Parathyroid adenoma (tissue), 2 donors: ENCODE measurements around the gene TGFBR2.

Experiments used
- H2AFZ ChIP-seq: fragments of 300-600 bp; sonication (generic); one replicate; pipeline ENCODE4 v1.7.0; 2017; ENCODE audit warnings: antibody characterized with exemption, mild to moderate bottlenecking
- H3K27ac ChIP-seq: fragments of 300-600 bp; sonication (generic); one replicate; pipeline ENCODE4 v1.7.0; 2017
- H3K27me3 ChIP-seq: fragments of 300-600 bp; sonication (generic); one replicate; pipeline ENCODE4 v1.7.0; 2017; ENCODE audit warnings: low read length; ENCODE audit not compliant: control insufficient read depth, insufficient read depth
- H3K36me3 ChIP-seq: fragments of 300-600 bp; sonication (generic); one replicate; pipeline ENCODE4 v1.7.0; 2017; ENCODE audit warnings: low read length; ENCODE audit not compliant: control insufficient read depth, insufficient read depth
- H3K4me1 ChIP-seq: fragments of 300-600 bp; sonication (generic); one replicate; pipeline ENCODE4 v1.7.0; 2017; ENCODE audit warnings: control low read depth
- H3K4me2 ChIP-seq: fragments of 300-600 bp; sonication (generic); one replicate; pipeline ENCODE4 v1.7.0; 2017; ENCODE audit warnings: low read length
- H3K4me3 ChIP-seq: fragments of 300-600 bp; sonication (generic); one replicate; pipeline ENCODE4 v1.7.0; 2017; ENCODE audit warnings: low read depth, low read length
- H3K79me2 ChIP-seq: fragments of 300-600 bp; sonication (generic); one replicate; pipeline ENCODE4 v1.7.0; 2017; ENCODE audit warnings: control low read depth
- H3K9ac ChIP-seq: fragments of 300-600 bp; sonication (generic); one replicate; pipeline ENCODE4 v1.7.0; 2017; ENCODE audit warnings: mild to moderate bottlenecking
- H3K9me3 ChIP-seq: fragments of 300-600 bp; sonication (generic); one replicate; pipeline ENCODE4 v1.7.0; 2017; ENCODE audit warnings: low read length; ENCODE audit not compliant: control insufficient read depth
- TF ChIP-seq, protein P1 (sequence below): fragments of 300-600 bp; sonication (generic); IDR thresholded peaks from one replicate; pipeline ENCODE4 v1.7.0; 2017; ENCODE audit warnings: antibody characterized with exemption, mild to moderate bottlenecking
- donor health status: primary hyperparathyroidism.

The TGFBR2 gene

DNA sequence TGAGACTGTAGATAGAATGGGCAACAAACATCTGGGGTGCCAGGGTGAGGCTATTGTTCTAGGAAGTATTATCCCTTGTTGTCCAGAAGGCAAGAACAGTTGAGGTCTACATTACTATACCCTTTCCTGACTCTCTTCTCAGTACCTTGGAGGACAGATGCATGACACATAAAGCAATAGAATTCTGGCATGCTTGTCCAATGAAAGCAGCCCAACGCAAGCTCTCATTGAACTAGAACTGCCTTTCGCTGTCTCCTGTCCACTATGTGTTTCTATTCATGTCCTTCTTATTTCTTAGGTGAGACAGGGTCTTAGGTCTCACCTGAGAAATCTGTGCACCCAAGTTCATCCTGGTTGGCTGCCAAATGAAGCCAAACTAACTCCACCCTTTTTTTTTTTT is 68.6 kb downstream of the TGFBR2 start:
- no peak overlapping the region for H3K9ac ChIP-seq
- no peaks in the 10 kb centered on the region for H3K36me3 ChIP-seq
- no peaks in the 10 kb centered on the region for H3K9me3 ChIP-seq
- H3K27me3 ChIP-seq = no peaks in the 10 kb centered on the region
- no peaks in the 10 kb centered on the region for H3K79me2 ChIP-seq
- H3K4me2 ChIP-seq = no peak overlapping the region
- H3K4me1 ChIP-seq = no peaks in the 10 kb centered on the region
- TF ChIP-seq, protein P1, sequence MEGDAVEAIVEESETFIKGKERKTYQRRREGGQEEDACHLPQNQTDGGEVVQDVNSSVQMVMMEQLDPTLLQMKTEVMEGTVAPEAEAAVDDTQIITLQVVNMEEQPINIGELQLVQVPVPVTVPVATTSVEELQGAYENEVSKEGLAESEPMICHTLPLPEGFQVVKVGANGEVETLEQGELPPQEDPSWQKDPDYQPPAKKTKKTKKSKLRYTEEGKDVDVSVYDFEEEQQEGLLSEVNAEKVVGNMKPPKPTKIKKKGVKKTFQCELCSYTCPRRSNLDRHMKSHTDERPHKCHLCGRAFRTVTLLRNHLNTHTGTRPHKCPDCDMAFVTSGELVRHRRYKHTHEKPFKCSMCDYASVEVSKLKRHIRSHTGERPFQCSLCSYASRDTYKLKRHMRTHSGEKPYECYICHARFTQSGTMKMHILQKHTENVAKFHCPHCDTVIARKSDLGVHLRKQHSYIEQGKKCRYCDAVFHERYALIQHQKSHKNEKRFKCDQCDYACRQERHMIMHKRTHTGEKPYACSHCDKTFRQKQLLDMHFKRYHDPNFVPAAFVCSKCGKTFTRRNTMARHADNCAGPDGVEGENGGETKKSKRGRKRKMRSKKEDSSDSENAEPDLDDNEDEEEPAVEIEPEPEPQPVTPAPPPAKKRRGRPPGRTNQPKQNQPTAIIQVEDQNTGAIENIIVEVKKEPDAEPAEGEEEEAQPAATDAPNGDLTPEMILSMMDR = no peak
- no peak overlapping the region for H3K27ac ChIP-seq
- no peak overlapping the region for H3K4me3 ChIP-seq
- no peak overlapping the region for H2AFZ ChIP-seq

DNA sequence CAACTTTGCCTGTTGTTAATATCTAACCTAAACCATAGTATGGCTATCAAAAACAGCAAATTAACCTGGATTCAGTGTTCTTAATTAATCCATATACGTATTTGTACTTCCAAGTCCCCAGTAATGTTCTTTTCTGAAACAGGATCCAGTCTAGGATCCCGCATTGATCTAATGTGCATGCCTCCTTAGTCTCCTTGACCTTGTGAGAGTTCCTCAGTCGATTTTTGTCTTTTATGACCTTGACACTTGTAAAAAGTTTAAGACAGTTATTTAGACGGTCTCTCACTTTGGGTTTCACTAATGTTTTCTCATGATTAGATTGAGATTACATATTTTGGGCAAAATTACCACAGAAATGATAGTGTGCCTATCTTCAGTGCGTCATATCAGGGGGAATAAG is 69.4 kb downstream of the TGFBR2 start:
- Histone ChIP-seq H3K9ac (no peak overlapping the region), H3K79me2 (no peaks in the 10 kb centered on the region), H3K4me1 (no peaks in the 10 kb centered on the region), H3K9me3 (no peaks in the 10 kb centered on the region), H3K4me2 (no peak overlapping the region), H3K36me3 (no peaks in the 10 kb centered on the region), H3K27ac (no peak overlapping the region), H3K27me3 (no peaks in the 10 kb centered on the region), H2AFZ (no peak overlapping the region), H3K4me3 (no peak overlapping the region)
- TF ChIP-seq, protein P1 = no peak

DNA sequence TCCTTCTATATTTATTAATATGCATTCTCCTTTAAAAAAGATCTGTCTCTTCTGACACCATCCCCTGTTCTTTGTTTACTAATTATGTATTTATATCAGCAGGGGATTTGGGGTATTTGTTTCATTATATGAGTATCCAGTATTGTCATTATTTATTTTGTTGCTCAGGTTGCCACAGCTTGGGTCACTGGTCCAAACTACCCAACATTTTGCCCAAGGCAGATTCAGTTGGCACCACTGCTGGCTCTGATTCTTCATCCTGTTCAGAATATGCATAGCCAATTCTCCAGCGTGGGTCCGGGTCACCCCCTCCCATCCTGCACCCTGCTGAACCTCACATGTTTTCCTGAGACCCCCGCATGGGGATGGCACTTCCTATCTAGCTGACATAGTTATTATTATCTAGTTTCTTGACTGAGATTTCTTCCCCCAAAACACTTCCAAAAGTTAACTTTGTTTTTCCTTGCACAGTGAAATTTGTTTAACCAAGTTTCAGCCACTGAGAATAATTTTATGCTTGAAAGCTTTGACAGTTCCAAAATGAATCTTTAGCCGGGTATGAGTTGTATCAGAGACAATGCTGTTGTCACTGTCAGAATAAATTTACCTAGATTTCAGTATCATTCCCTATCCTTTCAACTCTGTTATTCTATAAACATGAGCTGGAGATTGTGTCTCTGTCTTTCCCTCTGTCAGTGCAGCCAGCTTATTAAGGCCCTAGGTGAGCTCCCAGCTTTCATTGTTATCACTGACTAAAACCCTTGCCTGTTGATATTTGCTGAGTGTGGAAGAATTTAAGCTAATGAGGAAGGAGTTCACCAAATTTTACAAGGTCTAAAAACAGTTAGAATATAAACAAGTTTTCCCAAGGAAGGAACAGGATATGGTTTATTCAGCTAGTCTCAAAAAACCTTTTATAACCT is 70.3 kb downstream of the TGFBR2 start:
- Histone ChIP-seq H3K79me2 (no peaks in the 10 kb centered on the region), H3K4me3 (no peak overlapping the region), H3K27ac (no peak overlapping the region), H3K9me3 (no peaks in the 10 kb centered on the region), H3K4me2 (no peak overlapping the region), H3K9ac (no peak overlapping the region), H3K36me3 (no peaks in the 10 kb centered on the region), H3K4me1 (no peaks in the 10 kb centered on the region), H3K27me3 (no peaks in the 10 kb centered on the region), H2AFZ (no peak overlapping the region)
- TF ChIP-seq, protein P1 = no peak

DNA sequence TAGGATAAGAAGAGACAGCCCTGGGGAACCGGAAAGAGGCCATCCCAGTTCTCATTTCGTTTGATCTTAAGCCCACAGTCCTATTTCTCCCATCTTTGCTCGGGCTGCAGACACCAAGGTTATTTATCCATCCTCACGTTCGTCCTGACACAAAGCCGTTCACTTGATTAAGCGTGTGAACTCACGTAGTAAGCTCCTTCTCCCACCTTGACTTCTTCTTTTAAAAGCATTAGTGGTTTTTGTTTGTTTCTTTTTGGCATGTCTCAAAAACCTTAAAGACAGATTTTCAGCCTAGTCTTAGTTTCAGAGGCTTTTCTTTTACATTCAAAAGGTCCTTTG is 70.9 kb downstream of the TGFBR2 start:
- Histone ChIP-seq H3K9ac (no peak overlapping the region), H3K4me1 (no peaks in the 10 kb centered on the region), H3K4me2 (no peak overlapping the region), H3K27me3 (no peaks in the 10 kb centered on the region), H3K36me3 (no peaks in the 10 kb centered on the region), H2AFZ (no peak overlapping the region), H3K4me3 (no peak overlapping the region), H3K9me3 (no peaks in the 10 kb centered on the region), H3K79me2 (no peaks in the 10 kb centered on the region), H3K27ac (no peak overlapping the region)
- TF ChIP-seq, protein P1 = no peak

DNA sequence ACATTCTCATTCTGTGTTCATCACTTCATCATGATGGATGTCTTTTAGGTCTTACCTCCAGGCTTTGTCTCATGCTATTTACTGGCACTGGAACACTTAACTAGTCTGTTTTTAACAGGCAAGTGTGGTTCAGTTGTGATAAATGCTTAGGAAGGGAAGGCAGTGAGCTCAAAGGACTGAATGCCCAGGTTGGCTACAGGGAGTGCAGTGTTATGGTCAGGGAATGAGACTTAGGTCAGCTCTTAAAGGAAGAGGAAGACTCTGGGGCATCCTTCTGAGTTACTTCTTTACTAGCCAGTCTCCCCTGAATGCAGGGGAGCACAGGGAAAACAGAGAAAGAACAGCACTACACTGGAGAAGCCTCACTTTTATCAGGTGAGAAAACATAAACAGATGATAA is 72.6 kb downstream of the TGFBR2 start:
- Histone ChIP-seq H3K36me3 (no peaks in the 10 kb centered on the region), H3K9ac (no peak overlapping the region), H3K4me3 (no peak overlapping the region), H3K79me2 (no peaks in the 10 kb centered on the region), H3K27me3 (no peaks in the 10 kb centered on the region), H3K4me2 (no peak overlapping the region), H3K27ac (no peak overlapping the region), H3K9me3 (no peaks in the 10 kb centered on the region), H3K4me1 (peaks cover 2% of the 10 kb centered on the region), H2AFZ (no peak overlapping the region)
- TF ChIP-seq, protein P1 = no peak
